ENCODE measurements around the gene C1QTNF3. TPM values are rescaled to one million over a fixed set of nuclear protein-coding genes. Genes with fewer than 3 reads are reported as not detected.

The C1QTNF3 gene
- total and polyA plus RNA-seq, 2 of the 8 experiments (the other 6 are each of a cell fraction or from before 2014, with no cell fraction given), result 1.0 to 1.2 TPM

- Histone ChIP-seq H2BK5ac (ENCODE audit: low read depth, low read length) (no peak overlapping the region), H3K9ac (replicated peaks in 1 of 4; ENCODE audit: extremely low read depth in 1 of 4, low read depth in 3 of 4, low read length in 3 of 4) (no peak overlapping the region), H2BK20ac (ENCODE audit: low read length) (no peak overlapping the region), H3K4me2 (ENCODE audit: insufficient read depth in 1 of 2, low read depth in 2 of 2, low read length in 2 of 2) (no peak overlapping the region), H3K18ac (ENCODE audit: extremely low read depth, low read length) (no peak overlapping the region), H3K79me2 (ENCODE audit: control insufficient read depth in 1 of 2, insufficient read depth in 2 of 2, low read length in 2 of 2) (no peaks in the 10 kb centered on the region), H3K4me1 (replicated peaks in 1 of 4; ENCODE audit: control insufficient read depth in 3 of 4, insufficient read depth in 4 of 4, low read length in 3 of 4) (no peaks in the 10 kb centered on the region), H2BK15ac (ENCODE audit: low read length) (no peak overlapping the region), H3K79me1 (ENCODE audit: low read depth, low read length) (no peaks in the 10 kb centered on the region), H3K27ac (ENCODE audit: low read depth, low read length) (no peak overlapping the region), H4K20me1 (replicated peaks in 1 of 2; ENCODE audit: control insufficient read depth in 1 of 2, insufficient read depth in 2 of 2, low read length in 2 of 2) (no peaks in the 10 kb centered on the region), H2AK5ac (ENCODE audit: low read depth, low read length) (no peak overlapping the region), H3K56ac (replicated peaks; ENCODE audit: insufficient read length, low read depth, low read length) (no peak overlapping the region), H2BK12ac (ENCODE audit: low read depth, low read length) (no peak overlapping the region), H3K27me3 (replicated peaks in 1 of 4; ENCODE audit: control insufficient read depth in 3 of 4, extremely low read depth in 1 of 4, insufficient read depth in 3 of 4, low read length in 3 of 4) (no peaks in the 10 kb centered on the region), H3K14ac (ENCODE audit: insufficient read length) (no peak overlapping the region), H2BK120ac (replicated peaks; ENCODE audit: low read depth, low read length) (no peak overlapping the region), H4K91ac (replicated peaks; ENCODE audit: insufficient read length, low read length) (no peak overlapping the region), H3K4ac (replicated peaks; ENCODE audit: insufficient read length, low read depth, low read length) (no peak overlapping the region), H3K23ac (ENCODE audit: insufficient read length) (no peak overlapping the region), H2AFZ (ENCODE audit: low read length) (no peak overlapping the region), H4K8ac (ENCODE audit: extremely low read depth, insufficient read depth, low read length) (no peak overlapping the region), H3K36me3 (ENCODE audit: control insufficient read depth in 2 of 4, insufficient read depth in 4 of 4, low read length in 3 of 4) (peaks cover 0 to 4% (median 0%) of the 10 kb centered on the region in 4 experiments; a peak in 1 of 8 replicates), H4K5ac (ENCODE audit: insufficient read length, low read depth, low read length) (no peak overlapping the region), H3K9me3 (ENCODE audit: insufficient read depth in 2 of 2, low read depth in 1 of 2, low read length in 1 of 2) (no peaks in the 10 kb centered on the region), H3K4me3 (ENCODE audit: extremely low read depth in 1 of 4, insufficient read depth in 2 of 4, low read depth in 3 of 4, low read length in 4 of 4) (no peak overlapping the region), H3K23me2 (ENCODE audit: low read depth, low read length) (peaks cover 2% of the 10 kb centered on the region; the same call in 1 of the 2 replicates)
- ChIA-PET CTCF (ENCODE audit: partially characterized antibody) (interaction anchor here (0.9 to 3.6 kb wide), 10 partner anchors 14 to 699 kb away, joined by 3 to 22 read pairs (median 6); partner anchors contain the start of gene RXFP3), POLR2A (ENCODE audit: partially characterized antibody) (interaction anchor here (1.5 kb wide), 1 partner anchor 11 kb away, joined by 4 read pairs; no protein-coding TSS in a partner anchor)
- TF ChIP-seq CTBP2 (IDR thresholded peaks at IDR 0.05; ENCODE audit: borderline replicate concordance, insufficient read depth, insufficient read length, low read length) (no peak), JUND (IDR thresholded peaks at IDR 0.05; ENCODE audit: low read length) (no peak), CHD2 (IDR thresholded peaks at IDR 0.05; ENCODE audit: low read length) (no peak), SP4 (IDR thresholded peaks at IDR 0.05; ENCODE audit: low read length) (no peak), SIN3A (conservative IDR thresholded peaks at IDR 0.05 in 1 of 2, IDR thresholded peaks at IDR 0.05 in 1 of 2; ENCODE audit: low read depth in 1 of 2, low read length in 2 of 2) (no peak), MAX (IDR thresholded peaks at IDR 0.05) (no peak), POLR2A (IDR thresholded peaks at IDR 0.05; ENCODE audit: control extremely low read depth in 1 of 2, low read depth in 2 of 2, low read length in 2 of 2) (no peak), GABPA (IDR thresholded peaks at IDR 0.05; ENCODE audit: borderline replicate concordance, insufficient read depth, low read length) (no peak), PHF8 (conservative IDR thresholded peaks at IDR 0.05; ENCODE audit: low read depth, low read length) (no peak), ASH2L (IDR thresholded peaks at IDR 0.05; ENCODE audit: low read length) (no peak), NANOG (IDR thresholded peaks at IDR 0.05; ENCODE audit: insufficient read depth, low read depth, low read length, poor library complexity, severe bottlenecking) (no peak), SP1 (IDR thresholded peaks at IDR 0.05; ENCODE audit: low read depth, low read length) (no peak)
- TF ChIP-seq, protein P1, sequence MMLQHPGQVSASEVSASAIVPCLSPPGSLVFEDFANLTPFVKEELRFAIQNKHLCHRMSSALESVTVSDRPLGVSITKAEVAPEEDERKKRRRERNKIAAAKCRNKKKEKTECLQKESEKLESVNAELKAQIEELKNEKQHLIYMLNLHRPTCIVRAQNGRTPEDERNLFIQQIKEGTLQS (IDR thresholded peaks at IDR 0.05; ENCODE audit: insufficient read depth, low read depth, low read length), result no peak
- WGBS, 2 experiments (ENCODE audit: extremely low coverage in 1 of 2, insufficient coverage in 1 of 2, insufficient read length in 1 of 2, insufficient replicate concordance in 2 of 2, low coverage in 1 of 2, low lambda C conversion rate in 2 of 2, missing lambda C conversion rate in 1 of 2), result 92% methylated on average over 2 of the region's 2 CpGs; no CpG with 5 or more reads in 1 of the 2 experiments
- FAIRE-seq (no peak), DNase-seq (ENCODE audit: low read depth in 1 of 2, low spot score in 2 of 2) (no peak)
These were observed 47.1 kb downstream of the C1QTNF3 start for GRCh38 chr5:33995865-33996264.
